Measurements from ENCODE around the gene ANXA9. TPM values are rescaled to one million over a fixed set of nuclear protein-coding genes. Genes with fewer than 3 reads are reported as not detected.

Gene ANXA9
- polyA plus RNA-seq, 1 donor (not counting 4 experiments of a cell fraction or from before 2014, with no cell fraction given): 0.76 TPM

GRCh38 chr1:151009674-151010345 is 27.7 kb downstream of the ANXA9 start:
- dilution Hi-C loops (cut with MboI; ENCODE audit: extremely low pct_ligation_motif_present, low sequenced_read_pairs): no loop called here
- no peak overlapping the region for H3K4me3 ChIP-seq (ENCODE audit: control insufficient read depth in 2 of 3, extremely low read depth in 1 of 3, insufficient read depth in 2 of 3, low read depth in 1 of 3, low read length in 3 of 3)
- H3K4me1 ChIP-seq (ENCODE audit: control insufficient read depth, extremely low read depth, insufficient read depth, low read length): peaks cover 38% of the 10 kb centered on the region
- TF ChIP-seq, protein P1, sequence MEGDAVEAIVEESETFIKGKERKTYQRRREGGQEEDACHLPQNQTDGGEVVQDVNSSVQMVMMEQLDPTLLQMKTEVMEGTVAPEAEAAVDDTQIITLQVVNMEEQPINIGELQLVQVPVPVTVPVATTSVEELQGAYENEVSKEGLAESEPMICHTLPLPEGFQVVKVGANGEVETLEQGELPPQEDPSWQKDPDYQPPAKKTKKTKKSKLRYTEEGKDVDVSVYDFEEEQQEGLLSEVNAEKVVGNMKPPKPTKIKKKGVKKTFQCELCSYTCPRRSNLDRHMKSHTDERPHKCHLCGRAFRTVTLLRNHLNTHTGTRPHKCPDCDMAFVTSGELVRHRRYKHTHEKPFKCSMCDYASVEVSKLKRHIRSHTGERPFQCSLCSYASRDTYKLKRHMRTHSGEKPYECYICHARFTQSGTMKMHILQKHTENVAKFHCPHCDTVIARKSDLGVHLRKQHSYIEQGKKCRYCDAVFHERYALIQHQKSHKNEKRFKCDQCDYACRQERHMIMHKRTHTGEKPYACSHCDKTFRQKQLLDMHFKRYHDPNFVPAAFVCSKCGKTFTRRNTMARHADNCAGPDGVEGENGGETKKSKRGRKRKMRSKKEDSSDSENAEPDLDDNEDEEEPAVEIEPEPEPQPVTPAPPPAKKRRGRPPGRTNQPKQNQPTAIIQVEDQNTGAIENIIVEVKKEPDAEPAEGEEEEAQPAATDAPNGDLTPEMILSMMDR (optimal IDR thresholded peaks at IDR 0.05 in 1 of 3, IDR thresholded peaks at IDR 0.05 in 1 of 3, conservative IDR thresholded peaks at IDR 0.05 in 1 of 3; ENCODE audit: extremely low read depth in 1 of 3, insufficient read depth in 2 of 3, low read length in 3 of 3): no peak
- TF ChIP-seq EZH2 (IDR thresholded peaks at IDR 0.05; ENCODE audit: low read length): no peak
- H2AFZ ChIP-seq (ENCODE audit: control insufficient read depth, low read length): no peak overlapping the region
- H3K4me2 ChIP-seq (ENCODE audit: control insufficient read depth, extremely low read depth, insufficient read depth, low read depth, low read length): peak overlapping the region; percentile 91
- H3K27me3 ChIP-seq (ENCODE audit: control insufficient read depth, extremely low read depth, insufficient read depth, low read length): no peaks in the 10 kb centered on the region
- H3K9me3 ChIP-seq (ENCODE audit: control insufficient read depth, low read depth, low read length): no peaks in the 10 kb centered on the region
- H4K20me1 ChIP-seq (ENCODE audit: control insufficient read depth, extremely low read depth, insufficient read depth, low read length): no peaks in the 10 kb centered on the region
- H3K9me1 ChIP-seq (ENCODE audit: control insufficient read depth, extremely low read depth, insufficient read depth, low read length): peaks cover 2% of the 10 kb centered on the region
- no peak for FAIRE-seq
- no peak for DNase-seq (ENCODE audit: low read depth, low spot score)
- no peak overlapping the region for H3K27ac ChIP-seq (ENCODE audit: control insufficient read depth, insufficient read depth, low read length)
- H3K36me3 ChIP-seq (ENCODE audit: control insufficient read depth in 2 of 2, extremely low read depth in 1 of 2, insufficient read depth in 2 of 2, low read length in 2 of 2): peaks cover 0 to 4% of the 10 kb centered on the region in 2 experiments
- H3K9ac ChIP-seq (ENCODE audit: control insufficient read depth, extremely low read depth, insufficient read depth, low read length): no peak overlapping the region
- no peaks in the 10 kb centered on the region for H3K79me2 ChIP-seq (ENCODE audit: control insufficient read depth, insufficient read depth, low read length)

DNA sequence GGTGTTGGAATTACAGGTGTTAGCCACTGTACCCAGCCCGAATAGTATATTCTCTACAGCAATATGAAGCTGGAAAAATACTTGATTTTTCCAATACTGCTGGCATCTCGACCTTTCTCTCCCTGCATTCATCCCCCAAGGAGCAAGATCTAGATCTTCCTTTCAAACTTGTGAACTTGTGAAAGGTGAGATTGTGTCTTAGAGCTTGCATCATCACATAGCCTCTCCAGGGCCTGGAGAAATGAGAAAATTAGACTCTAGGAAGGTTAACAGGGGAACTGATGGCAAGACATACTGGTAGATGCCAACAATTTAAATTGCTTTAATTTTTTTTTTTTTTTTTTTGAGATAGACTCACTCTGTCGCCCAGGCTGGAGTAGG is 28.2 kb downstream of the ANXA9 start:
- Histone ChIP-seq H2AFZ (ENCODE audit: control insufficient read depth, low read length) (no peak overlapping the region), H3K9ac (ENCODE audit: control insufficient read depth, extremely low read depth, insufficient read depth, low read length) (no peak overlapping the region), H3K79me2 (ENCODE audit: control insufficient read depth, insufficient read depth, low read length) (no peaks in the 10 kb centered on the region), H3K27ac (ENCODE audit: control insufficient read depth, insufficient read depth, low read length) (no peak overlapping the region), H3K9me1 (ENCODE audit: control insufficient read depth, extremely low read depth, insufficient read depth, low read length) (peaks cover 2% of the 10 kb centered on the region), H3K36me3 (ENCODE audit: control insufficient read depth in 2 of 2, extremely low read depth in 1 of 2, insufficient read depth in 2 of 2, low read length in 2 of 2) (peaks cover 0 to 4% of the 10 kb centered on the region in 2 experiments), H3K4me3 (ENCODE audit: control insufficient read depth in 2 of 3, extremely low read depth in 1 of 3, insufficient read depth in 2 of 3, low read depth in 1 of 3, low read length in 3 of 3) (no peak overlapping the region), H4K20me1 (ENCODE audit: control insufficient read depth, extremely low read depth, insufficient read depth, low read length) (no peaks in the 10 kb centered on the region), H3K4me1 (ENCODE audit: control insufficient read depth, extremely low read depth, insufficient read depth, low read length) (peaks cover 36% of the 10 kb centered on the region), H3K9me3 (ENCODE audit: control insufficient read depth, low read depth, low read length) (no peaks in the 10 kb centered on the region), H3K4me2 (ENCODE audit: control insufficient read depth, extremely low read depth, insufficient read depth, low read depth, low read length) (no peak overlapping the region), H3K27me3 (ENCODE audit: control insufficient read depth, extremely low read depth, insufficient read depth, low read length) (no peaks in the 10 kb centered on the region)
- TF ChIP-seq, protein P1 (optimal IDR thresholded peaks at IDR 0.05 in 1 of 3, IDR thresholded peaks at IDR 0.05 in 1 of 3, conservative IDR thresholded peaks at IDR 0.05 in 1 of 3; ENCODE audit: extremely low read depth in 1 of 3, insufficient read depth in 2 of 3, low read length in 3 of 3): no peak
- no peak for TF ChIP-seq EZH2 (IDR thresholded peaks at IDR 0.05; ENCODE audit: low read length)
- no peak for FAIRE-seq
- dilution Hi-C loops (cut with MboI; ENCODE audit: extremely low pct_ligation_motif_present, low sequenced_read_pairs): no loop called here
- DNase-seq (ENCODE audit: low read depth, low spot score): no peak

Data from keratinocyte (primary cell).